H9 (cell line): Measurements from ENCODE around the gene STK11IP. TPM values are rescaled to one million over a fixed set of nuclear protein-coding genes. Genes with fewer than 3 reads are reported as not detected.

Experiments used
- DNase-seq: peaks from one replicate; pipeline ENCODE4 v3.0.0-alpha.2; 2017
- H2AFZ ChIP-seq: one replicate; pipeline ENCODE4 v1.6.1; 2013; ENCODE audit warnings: mild to moderate bottlenecking, low read length, control low read depth, moderate library complexity
- H2AK5ac ChIP-seq: 2 replicates; pipeline ENCODE4 v1.6.1; 2013; ENCODE audit warnings: low read length, control low read depth, mixed read lengths; ENCODE audit not compliant: insufficient read length
- H2BK120ac ChIP-seq: one replicate; pipeline ENCODE4 v1.6.1; 2013; ENCODE audit warnings: low read depth, mild to moderate bottlenecking, low read length, control low read depth, inconsistent platforms; ENCODE audit not compliant: poor library complexity, severe bottlenecking
- H2BK12ac ChIP-seq: 2 replicates; pipeline ENCODE4 v1.6.1; 2013; ENCODE audit warnings: low read length, control low read depth, mixed read lengths, low read depth; ENCODE audit not compliant: insufficient read length
- H2BK15ac ChIP-seq: 2 replicates; pipeline ENCODE4 v1.6.1; 2013; ENCODE audit warnings: low read depth, low read length, control low read depth
- H2BK20ac ChIP-seq: one replicate; pipeline ENCODE4 v1.6.1; 2013; ENCODE audit warnings: low read depth, mild to moderate bottlenecking, low read length, control low read depth, inconsistent platforms; ENCODE audit not compliant: poor library complexity, severe bottlenecking
- H2BK5ac ChIP-seq: 2 replicates; pipeline ENCODE4 v1.6.1; 2013; ENCODE audit warnings: low read length, control low read depth, mixed read lengths; ENCODE audit not compliant: insufficient read length
- H3K14ac ChIP-seq: 2 replicates; pipeline ENCODE4 v1.6.1; 2013; ENCODE audit warnings: low read length, control low read depth; ENCODE audit not compliant: insufficient read depth
- H3K18ac ChIP-seq: 2 replicates; pipeline ENCODE4 v1.6.1; 2013; ENCODE audit warnings: low read depth, mild to moderate bottlenecking, mixed read lengths, low read length, control low read depth; ENCODE audit not compliant: insufficient read length
- H3K23ac ChIP-seq: 2 replicates; pipeline ENCODE4 v1.6.1; 2013; ENCODE audit warnings: low read length, control low read depth, mixed read lengths, low read depth; ENCODE audit not compliant: insufficient read length
- H3K23me2 ChIP-seq: 2 replicates; pipeline ENCODE4 v1.6.1; 2013; ENCODE audit warnings: low read depth, mild to moderate bottlenecking, mixed read lengths, low read length, control low read depth; ENCODE audit not compliant: insufficient read length, poor library complexity, severe bottlenecking
- H3K27ac ChIP-seq: 2 replicates; pipeline ENCODE4 v1.5.1; 2013; ENCODE audit warnings: low read length, control low read depth, mixed read lengths, low read depth; ENCODE audit not compliant: insufficient read length
- H3K27me3 ChIP-seq: 2 replicates; pipeline ENCODE4 v1.6.1; 2013; ENCODE audit warnings: low read length, control low read depth, inconsistent platforms; ENCODE audit not compliant: insufficient read depth
- H3K4ac ChIP-seq: 2 replicates; pipeline ENCODE4 v1.6.1; 2013; ENCODE audit warnings: low read depth, mild to moderate bottlenecking, control low read depth, inconsistent platforms, low read length, moderate library complexity
- H3K4me1 ChIP-seq: 2 replicates; pipeline ENCODE4 v1.6.1; 2013; ENCODE audit warnings: low read length, control low read depth, inconsistent platforms; ENCODE audit not compliant: insufficient read depth
- H3K4me2 ChIP-seq: 2 replicates; pipeline ENCODE4 v1.6.1; 2013; ENCODE audit warnings: low read length, control low read depth, mixed read lengths; ENCODE audit not compliant: insufficient read length, insufficient read depth
- H3K56ac ChIP-seq: 2 replicates; pipeline ENCODE4 v1.6.1; 2013; ENCODE audit warnings: low read depth, mild to moderate bottlenecking, mixed read lengths, low read length, control low read depth; ENCODE audit not compliant: insufficient read length
- H3K79me1 ChIP-seq: 2 replicates; pipeline ENCODE4 v1.6.1; 2013; ENCODE audit warnings: low read depth, mild to moderate bottlenecking, moderate library complexity, low read length, control low read depth, inconsistent platforms; ENCODE audit not compliant: insufficient read depth, poor library complexity, severe bottlenecking
- H3K79me2 ChIP-seq: 2 replicates; pipeline ENCODE4 v1.6.1; 2013; ENCODE audit warnings: low read length, control low read depth, inconsistent platforms; ENCODE audit not compliant: insufficient read depth
- H3K9ac ChIP-seq: 2 replicates; pipeline ENCODE4 v1.6.1; 2013; ENCODE audit warnings: low read length, control low read depth, mixed read lengths; ENCODE audit not compliant: insufficient read length; ENCODE audit errors: extremely low read depth
- H3K9me3 ChIP-seq: one replicate; pipeline ENCODE4 v1.6.1; 2013; ENCODE audit warnings: low read depth, low read length, inconsistent platforms; ENCODE audit not compliant: control insufficient read depth
- H3T11ph ChIP-seq: one replicate; pipeline ENCODE4 v1.6.1; 2013; ENCODE audit warnings: mild to moderate bottlenecking, low read length, control low read depth, inconsistent platforms
- H4K20me1 ChIP-seq: one replicate; pipeline ENCODE4 v1.6.1; 2013; ENCODE audit not compliant: control insufficient read depth, insufficient read length, insufficient read depth
- H4K5ac ChIP-seq: 2 replicates; pipeline ENCODE4 v1.6.1; 2013; ENCODE audit warnings: low read depth, mild to moderate bottlenecking, mixed read lengths, low read length, control low read depth; ENCODE audit not compliant: insufficient read length
- H4K8ac ChIP-seq: replicated peaks from 2 replicates; pipeline ENCODE4 v1.6.1; 2013; ENCODE audit warnings: low read length, control low read depth, mixed read lengths, low read depth; ENCODE audit not compliant: insufficient read length
- H4K91ac ChIP-seq: 2 replicates; pipeline ENCODE4 v1.6.1; 2013; ENCODE audit warnings: low read depth, mild to moderate bottlenecking, moderate library complexity, mixed read lengths, low read length, control low read depth; ENCODE audit not compliant: insufficient read length
- H3K27ac Mint-ChIP-seq, 3 experiments: 2 replicates in 2 of 3; 3 replicates in 1 of 3; pipeline ENCODE4 v1.8.0; 2020 to 2021; ENCODE audit warnings: mixed read lengths in 3 of 3, mild to moderate bottlenecking in 1 of 3, moderate library complexity in 1 of 3
- H3K27me3 Mint-ChIP-seq: 2 replicates; pipeline ENCODE4 v1.8.0; 2021; ENCODE audit warnings: low read depth, mild to moderate bottlenecking, moderate library complexity, mixed read lengths
- H3K36me3 Mint-ChIP-seq, 3 experiments: 2 replicates in 2 of 3; 3 replicates in 1 of 3; pipeline ENCODE4 v1.8.0; 2020 to 2021; ENCODE audit warnings: low read depth in 3 of 3, mixed read lengths in 3 of 3; ENCODE audit not compliant: insufficient read depth in 1 of 3
- H3K4me1 Mint-ChIP-seq, 2 experiments: 2 replicates each; pipeline ENCODE4 v1.8.0; 2020; ENCODE audit warnings: mixed read lengths in 2 of 2
- H3K4me3 Mint-ChIP-seq, 2 experiments: 2 replicates in 1 of 2; 3 replicates in 1 of 2; pipeline ENCODE4 v1.8.0; 2020 to 2021; ENCODE audit warnings: mild to moderate bottlenecking in 2 of 2, mixed read lengths in 2 of 2, moderate library complexity in 1 of 2
- H3K9me3 Mint-ChIP-seq, 2 experiments: 2 replicates in 1 of 2; 3 replicates in 1 of 2; pipeline ENCODE4 v1.8.0; 2020; ENCODE audit warnings: mild to moderate bottlenecking in 2 of 2, mixed read lengths in 2 of 2, moderate library complexity in 1 of 2
- WGBS: extraction: QIAGEN DNeasy Blood & Tissue Kit; methylation state at CpG from one replicate; pipeline ENCODE4 v1.1.7; 2013; ENCODE audit warnings: missing lambda C conversion rate, low lambda C conversion rate, mixed read lengths; ENCODE audit not compliant: insufficient read length; ENCODE audit errors: extremely low coverage; 5-methylcytosine and 5-hydroxymethylcytosine counted together
- total RNA-seq: library from RNA; stranded (reverse); gene quantifications from 2 replicates; pipeline ENCODE4 v1.2.1, GENCODE V29; 2021
- TF ChIP-seq, protein P1 (sequence below): fragments of 200-600 bp; sonication (generic); conservative IDR thresholded peaks from 3 replicates; pipeline ENCODE4 v1.8.0; 2021; ENCODE audit warnings: antibody characterized with exemption, mild to moderate bottlenecking

The STK11IP gene
- total RNA-seq, 1 experiment from 2014 or later = 31.1 TPM

DNA sequence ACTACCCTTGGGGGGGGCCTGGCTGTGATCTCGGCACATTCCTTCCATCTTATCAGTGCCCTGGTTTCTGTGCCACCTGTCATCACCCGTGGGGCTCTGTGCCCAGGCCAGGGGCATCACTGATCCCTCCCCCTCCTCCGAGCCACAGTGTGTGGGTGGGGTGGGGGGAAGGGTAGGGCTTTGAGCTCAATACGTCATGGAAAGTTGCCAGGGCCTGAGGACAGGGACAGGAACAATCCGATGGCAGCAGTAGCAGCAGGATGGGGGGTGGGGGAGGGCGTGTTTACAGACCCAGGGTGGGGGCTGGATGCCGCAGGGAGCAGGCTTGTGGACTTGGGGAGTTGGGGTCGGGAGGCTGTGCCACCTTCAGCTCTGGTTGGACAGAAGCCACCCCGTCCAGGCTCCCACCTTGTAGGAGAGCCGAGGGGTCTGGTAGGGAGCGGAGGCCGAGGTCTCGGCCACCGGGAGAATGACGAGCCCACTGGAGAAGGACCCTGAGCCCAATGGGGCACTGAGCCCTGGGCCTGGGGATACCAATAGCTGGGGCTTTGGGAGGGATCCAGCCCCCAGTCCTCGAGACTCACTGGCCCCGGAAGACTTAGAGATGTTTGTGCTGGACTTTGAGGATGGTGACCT lies 33.2 kb downstream of the STK11IP start:
- TF ChIP-seq, protein P1, sequence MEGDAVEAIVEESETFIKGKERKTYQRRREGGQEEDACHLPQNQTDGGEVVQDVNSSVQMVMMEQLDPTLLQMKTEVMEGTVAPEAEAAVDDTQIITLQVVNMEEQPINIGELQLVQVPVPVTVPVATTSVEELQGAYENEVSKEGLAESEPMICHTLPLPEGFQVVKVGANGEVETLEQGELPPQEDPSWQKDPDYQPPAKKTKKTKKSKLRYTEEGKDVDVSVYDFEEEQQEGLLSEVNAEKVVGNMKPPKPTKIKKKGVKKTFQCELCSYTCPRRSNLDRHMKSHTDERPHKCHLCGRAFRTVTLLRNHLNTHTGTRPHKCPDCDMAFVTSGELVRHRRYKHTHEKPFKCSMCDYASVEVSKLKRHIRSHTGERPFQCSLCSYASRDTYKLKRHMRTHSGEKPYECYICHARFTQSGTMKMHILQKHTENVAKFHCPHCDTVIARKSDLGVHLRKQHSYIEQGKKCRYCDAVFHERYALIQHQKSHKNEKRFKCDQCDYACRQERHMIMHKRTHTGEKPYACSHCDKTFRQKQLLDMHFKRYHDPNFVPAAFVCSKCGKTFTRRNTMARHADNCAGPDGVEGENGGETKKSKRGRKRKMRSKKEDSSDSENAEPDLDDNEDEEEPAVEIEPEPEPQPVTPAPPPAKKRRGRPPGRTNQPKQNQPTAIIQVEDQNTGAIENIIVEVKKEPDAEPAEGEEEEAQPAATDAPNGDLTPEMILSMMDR = no peak
- Mint-ChIP-seq H3K4me3 (no peak overlapping the region), H3K27ac (peak overlapping the region in 1 of 3 experiments; percentile 55; a peak in 3 of 7 replicates), H3K27me3 (peaks cover 9% of the 10 kb centered on the region), H3K9me3 (no peaks in the 10 kb centered on the region; a peak in 1 of 5 replicates), H3K36me3 (peaks cover 0 to 12% (median 8%) of the 10 kb centered on the region in 3 experiments; a peak in 5 of 7 replicates), H3K4me1 (peaks cover 6 to 17% of the 10 kb centered on the region in 2 experiments)
- Histone ChIP-seq H3K14ac (no peak overlapping the region), H3K18ac (no peak overlapping the region), H3K27ac (no peak overlapping the region), H2BK12ac (no peak overlapping the region), H2AFZ (no peak overlapping the region), H3K27me3 (no peaks in the 10 kb centered on the region), H3K4ac (no peak overlapping the region), H2BK120ac (no peak overlapping the region), H4K91ac (no peak overlapping the region), H3K9ac (no peak overlapping the region), H3K56ac (no peak overlapping the region), H3K79me1 (no peaks in the 10 kb centered on the region), H3K4me2 (no peak overlapping the region), H3K79me2 (no peaks in the 10 kb centered on the region), H4K8ac (no peak overlapping the region), H3K23ac (no peak overlapping the region), H2BK15ac (no peak overlapping the region), H4K5ac (no peak overlapping the region), H2BK20ac (no peak overlapping the region), H3K9me3 (no peaks in the 10 kb centered on the region), H2AK5ac (no peak overlapping the region), H4K20me1 (no peaks in the 10 kb centered on the region), H2BK5ac (no peak overlapping the region), H3K23me2 (no peaks in the 10 kb centered on the region), H3K4me1 (0 out of 2 replicates have a peak, but pooled peaks cover 3% of the 10 kb centered on the region), H3T11ph (no peak overlapping the region)
- no CpG with 5 or more reads among the region's 17 CpGs for WGBS
- no peak for DNase-seq
